AG04450 (cell line): ENCODE results near the gene GAS7. TPM values are rescaled to one million over a fixed set of nuclear protein-coding genes. Genes with fewer than 3 reads are reported as not detected.

Experiments
- CTCF ChIA-PET: fragments of 300-600, 350-600 bp; formaldehyde crosslinking; extraction: SDS; loops from one replicate; lab custom pipeline; 2022; ENCODE audit warnings: antibody characterized with exemption, inconsistent platforms; lab: Charles Lee
- POLR2A ChIA-PET: fragments of 350-600 bp; formaldehyde crosslinking; extraction: SDS; loops from one replicate; lab custom pipeline; 2021; ENCODE audit warnings: antibody characterized with exemption, inconsistent platforms; lab: Yijun Ruan, JAX
- DNase-seq: peaks from one replicate; pipeline ENCODE4 v3.0.0-alpha.2; 2011; ENCODE audit warnings: low read depth, low spot score
- H3K27ac ChIP-seq: one replicate; pipeline ENCODE4 v1.5.1; 2012; ENCODE audit warnings: low read depth, low read length, control low read depth
- H3K27me3 ChIP-seq: one replicate; pipeline ENCODE4 v1.6.0; 2012; ENCODE audit warnings: low read length; ENCODE audit not compliant: control insufficient read depth, insufficient read depth
- H3K4me3 ChIP-seq: 2 replicates; pipeline ENCODE4 v1.5.1; 2011; ENCODE audit warnings: mild to moderate bottlenecking, low read depth, low read length, control low read depth
- H3K9me3 ChIP-seq: 2 replicates; pipeline ENCODE4 v1.5.1; 2012; ENCODE audit warnings: low read length; ENCODE audit not compliant: control insufficient read depth, insufficient read depth
- polyA plus RNA-seq: library from polyadenylated mRNA; depleted of rRNA; stranded (reverse); fragments of >200 nt; gene quantifications from 2 replicates; pipeline ENCODE4 v1.2.3, GENCODE V29; 2011
- TF ChIP-seq, protein P1 (sequence below): IDR thresholded peaks from 2 replicates; pipeline ENCODE4 v1.5.1; 2011; ENCODE audit warnings: low read depth, low read length, control low read depth, inconsistent platforms

GAS7 gene
- polyA plus RNA-seq, 1 experiment = 5.6 TPM

DNA sequence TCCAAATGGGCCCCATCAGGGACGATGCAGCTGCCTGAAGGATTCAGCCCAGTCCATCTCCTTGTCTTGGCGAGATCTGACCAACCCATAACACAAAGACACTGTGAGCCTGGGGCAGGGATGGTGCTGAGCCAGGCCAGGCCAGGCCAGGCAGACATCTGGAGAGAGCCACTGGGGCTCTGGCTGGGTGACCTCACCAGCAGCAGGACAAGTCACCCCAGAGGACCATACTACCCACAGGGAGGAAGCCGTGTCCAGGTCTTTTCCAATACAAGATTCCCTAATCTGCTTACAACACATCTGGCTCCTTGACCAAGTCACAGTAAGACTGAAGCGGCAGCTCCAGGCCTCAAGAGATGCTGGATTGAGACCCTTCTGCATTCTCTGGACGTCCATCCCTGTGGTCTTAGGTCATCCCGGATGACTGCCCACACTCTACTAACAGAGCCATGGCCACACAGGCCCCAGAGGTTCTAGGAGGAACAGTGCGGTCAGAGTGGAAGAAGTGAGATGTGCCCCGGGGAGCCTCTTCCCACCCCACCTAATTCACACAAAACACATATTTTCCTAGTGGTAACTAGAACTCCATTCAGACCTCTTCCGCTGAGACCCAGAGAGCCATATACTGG is 211.5 kb downstream of the GAS7 start:
- Histone ChIP-seq H3K27ac (no peak overlapping the region), H3K9me3 (peaks cover 42% of the 10 kb centered on the region), H3K27me3 (no peaks in the 10 kb centered on the region), H3K4me3 (no peak overlapping the region)
- no peak for DNase-seq
- ChIA-PET POLR2A (no interaction called here), CTCF (no interaction called here)
- TF ChIP-seq, protein P1, sequence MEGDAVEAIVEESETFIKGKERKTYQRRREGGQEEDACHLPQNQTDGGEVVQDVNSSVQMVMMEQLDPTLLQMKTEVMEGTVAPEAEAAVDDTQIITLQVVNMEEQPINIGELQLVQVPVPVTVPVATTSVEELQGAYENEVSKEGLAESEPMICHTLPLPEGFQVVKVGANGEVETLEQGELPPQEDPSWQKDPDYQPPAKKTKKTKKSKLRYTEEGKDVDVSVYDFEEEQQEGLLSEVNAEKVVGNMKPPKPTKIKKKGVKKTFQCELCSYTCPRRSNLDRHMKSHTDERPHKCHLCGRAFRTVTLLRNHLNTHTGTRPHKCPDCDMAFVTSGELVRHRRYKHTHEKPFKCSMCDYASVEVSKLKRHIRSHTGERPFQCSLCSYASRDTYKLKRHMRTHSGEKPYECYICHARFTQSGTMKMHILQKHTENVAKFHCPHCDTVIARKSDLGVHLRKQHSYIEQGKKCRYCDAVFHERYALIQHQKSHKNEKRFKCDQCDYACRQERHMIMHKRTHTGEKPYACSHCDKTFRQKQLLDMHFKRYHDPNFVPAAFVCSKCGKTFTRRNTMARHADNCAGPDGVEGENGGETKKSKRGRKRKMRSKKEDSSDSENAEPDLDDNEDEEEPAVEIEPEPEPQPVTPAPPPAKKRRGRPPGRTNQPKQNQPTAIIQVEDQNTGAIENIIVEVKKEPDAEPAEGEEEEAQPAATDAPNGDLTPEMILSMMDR = no peak

DNA sequence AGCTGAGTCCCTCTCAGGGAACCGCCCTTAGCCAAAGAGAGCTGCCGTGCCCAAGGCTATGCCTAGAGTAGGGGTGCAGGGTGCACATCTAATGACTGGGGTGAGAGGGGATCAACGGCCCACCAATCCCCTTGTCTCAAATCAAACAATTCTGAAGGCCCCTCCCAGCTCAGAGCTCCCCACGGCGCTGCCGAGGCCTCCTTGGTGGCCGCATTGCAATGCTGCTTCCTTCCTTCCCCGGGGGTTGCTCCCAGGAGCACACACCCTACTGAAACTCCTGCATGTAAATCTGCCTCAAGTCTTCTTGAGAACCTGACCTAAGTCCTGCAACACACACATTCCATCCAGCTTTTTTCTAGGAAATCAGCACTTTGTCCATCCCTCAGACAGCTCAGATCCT is 212.8 kb downstream of the GAS7 start:
- ChIA-PET POLR2A (no interaction called here), CTCF (no interaction called here)
- DNase-seq = no peak
- H3K9me3 ChIP-seq = peaks cover 41% of the 10 kb centered on the region
- no peak overlapping the region for H3K27ac ChIP-seq
- TF ChIP-seq, protein P1 = no peak
- no peak overlapping the region for H3K4me3 ChIP-seq
- no peaks in the 10 kb centered on the region for H3K27me3 ChIP-seq

DNA sequence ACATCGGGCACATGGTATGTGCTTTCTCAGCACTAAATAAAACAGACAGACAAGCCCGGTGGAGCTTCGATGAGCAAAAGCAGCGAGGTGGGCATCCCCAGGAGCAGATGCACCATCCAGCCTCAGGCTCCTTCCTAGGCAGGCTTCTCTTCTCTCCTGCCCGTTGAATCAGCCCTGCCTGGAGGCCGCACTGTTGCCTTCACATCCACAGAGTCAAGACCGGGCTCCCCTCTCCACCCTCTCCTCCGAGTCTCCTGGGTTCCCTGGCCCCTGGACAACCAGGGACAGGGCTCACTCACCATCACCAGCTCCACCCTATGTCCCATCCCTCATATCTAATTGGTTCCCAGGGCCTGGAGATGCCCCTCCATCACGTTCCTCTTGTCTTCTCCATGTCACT is 213.6 kb downstream of the GAS7 start:
- Histone ChIP-seq H3K9me3 (peaks cover 34% of the 10 kb centered on the region), H3K27ac (no peak overlapping the region), H3K27me3 (no peaks in the 10 kb centered on the region), H3K4me3 (no peak overlapping the region)
- POLR2A ChIA-PET = no interaction called here
- CTCF ChIA-PET = no interaction called here
- TF ChIP-seq, protein P1 = no peak
- no peak for DNase-seq

DNA sequence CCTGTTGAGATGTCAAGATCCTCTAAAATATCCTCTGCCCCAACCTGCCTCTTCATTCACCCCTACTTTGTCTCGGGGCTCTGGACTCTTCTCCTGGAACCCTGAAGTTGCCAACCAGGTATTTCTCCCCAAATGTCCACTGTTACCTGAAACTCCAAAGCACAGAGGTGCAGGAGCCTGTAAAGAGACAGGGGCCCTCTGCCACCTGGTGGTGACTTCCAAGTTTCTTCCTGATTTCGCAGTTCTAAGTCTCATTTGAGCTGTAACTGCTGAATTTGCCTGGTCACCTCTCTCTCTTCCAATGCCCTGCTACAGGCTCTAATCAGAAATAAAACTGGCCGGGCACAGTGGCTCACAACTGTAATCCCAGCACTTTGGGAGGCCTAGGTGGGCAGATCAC is 216.2 kb downstream of the GAS7 start:
- Histone ChIP-seq H3K4me3 (no peak overlapping the region), H3K27me3 (no peaks in the 10 kb centered on the region), H3K9me3 (peaks cover 28% of the 10 kb centered on the region), H3K27ac (no peak overlapping the region)
- TF ChIP-seq, protein P1 = 0 out of 2 replicates have a peak, but pooled peaks have one; percentile 2
- DNase-seq = no peak
- ChIA-PET CTCF (interaction anchor here (1.3 kb wide), 1 partner anchor 57 kb away, joined by 3 read pairs; no protein-coding TSS in a partner anchor), POLR2A (no interaction called here)

DNA sequence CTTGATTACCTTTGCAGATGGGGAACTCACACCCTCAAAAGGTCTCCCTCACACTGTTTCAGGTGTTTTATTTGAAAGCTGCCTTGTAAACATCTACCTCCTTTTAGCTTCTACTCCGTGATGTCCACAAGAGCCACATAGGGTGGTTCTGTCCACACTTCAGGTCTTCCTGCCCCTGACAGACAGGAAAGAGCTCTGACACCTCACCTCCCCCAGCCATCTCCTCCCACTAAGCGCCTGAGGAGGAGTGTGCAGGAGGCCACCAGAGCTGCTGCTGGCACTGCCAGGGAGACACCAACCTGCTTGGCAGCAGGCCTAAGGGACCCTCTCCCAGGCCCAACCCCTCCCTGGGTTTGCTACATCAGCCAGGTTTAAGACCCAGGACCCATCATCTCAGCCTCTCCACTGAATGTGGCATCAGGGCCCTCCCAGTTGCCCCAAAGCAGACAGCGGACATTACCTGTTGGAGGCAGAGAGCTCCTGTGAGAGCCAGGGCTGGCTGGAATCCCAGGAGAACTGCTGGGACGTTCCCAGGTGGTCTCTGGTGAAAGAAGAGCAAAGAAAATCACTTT is 217.0 kb downstream of the GAS7 start:
- Histone ChIP-seq H3K27me3 (no peaks in the 10 kb centered on the region), H3K4me3 (no peak overlapping the region), H3K9me3 (peaks cover 23% of the 10 kb centered on the region), H3K27ac (no peak overlapping the region)
- TF ChIP-seq, protein P1 = no peak
- DNase-seq = no peak
- POLR2A ChIA-PET = no interaction called here
- CTCF ChIA-PET = interaction anchor here (1.3 kb wide), 1 partner anchor 56 kb away, joined by 3 read pairs; no protein-coding TSS in a partner anchor
